ENCODE results near the gene KCNB1. TPM values are rescaled to one million over a fixed set of nuclear protein-coding genes. Genes with fewer than 3 reads are reported as not detected.
A peak's percentile ranks its signal among the peaks of the same experiment; 100 is the strongest.

Gene KCNB1
- total and polyA plus RNA-seq, 2 of the 4 experiments (the other 2 are of a cell fraction): 0.05 TPM; not detected in 1

DNA sequence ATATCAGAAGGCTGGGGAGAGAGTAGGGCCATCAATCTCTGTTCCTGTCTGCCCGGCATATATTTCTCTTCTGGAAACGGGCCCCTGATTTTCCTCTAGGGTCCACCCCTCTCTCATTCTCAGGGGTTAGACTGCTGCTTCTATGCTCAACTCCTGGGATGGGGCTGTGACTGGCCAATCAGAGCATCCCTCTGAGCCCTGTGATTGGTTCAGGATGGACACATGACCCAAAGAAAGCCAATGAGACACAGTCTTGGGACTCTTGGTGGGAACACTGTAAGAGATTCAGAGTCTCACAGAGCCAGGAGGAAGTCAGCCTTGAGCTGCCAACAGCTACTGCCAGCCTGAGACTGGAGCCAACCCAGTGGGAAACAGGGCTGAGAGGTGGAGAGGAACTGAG, 31.0 kb upstream of the KCNB1 start:
- ATAC-seq (ENCODE audit: low read depth): no peak
- Histone ChIP-seq H2BK5ac (ENCODE audit: low read depth, low read length, poor library complexity, severe bottlenecking) (no peak overlapping the region), H3K9me3 (ENCODE audit: control insufficient read depth, insufficient read depth, low read length) (no peaks in the 10 kb centered on the region), H2BK15ac (ENCODE audit: low read depth, low read length) (no peak overlapping the region), H4K91ac (ENCODE audit: insufficient read depth, low read depth, low read length) (no peak overlapping the region), H2AK5ac (ENCODE audit: low read depth, low read length) (no peak overlapping the region), H3K9me1 (ENCODE audit: insufficient read depth, low read length) (no peaks in the 10 kb centered on the region), H4K20me1 (ENCODE audit: insufficient read depth, low read length) (peaks cover 3% of the 10 kb centered on the region; the same call in 1 of the 2 replicates), H3K36me3 (ENCODE audit: control insufficient read depth, insufficient read depth, low read length) (no peaks in the 10 kb centered on the region), H3K4me2 (ENCODE audit: low read depth, low read length) (no peak overlapping the region), H2AK9ac (replicated peaks; ENCODE audit: low read depth, low read length, poor library complexity) (peak overlapping the region; percentile 30), H4K5ac (ENCODE audit: low read depth, low read length) (no peak overlapping the region), H3K4me3 (ENCODE audit: insufficient read depth, low read depth, low read length) (no peak overlapping the region), H2BK120ac (ENCODE audit: low read depth, low read length) (no peak overlapping the region), H3K14ac (replicated peaks; ENCODE audit: low read depth, low read length) (no peak overlapping the region), H2BK20ac (ENCODE audit: low read depth, low read length) (no peak overlapping the region), H3K56ac (ENCODE audit: extremely low read depth, insufficient read depth, low read length) (no peak overlapping the region), H3K9ac (ENCODE audit: low read depth, low read length) (no peak overlapping the region), H3K4me1 (ENCODE audit: control insufficient read depth, insufficient read depth, low read length) (peaks cover 2% of the 10 kb centered on the region; the same call in 1 of the 2 replicates), H3K4ac (ENCODE audit: low read depth, low read length) (no peak overlapping the region), H3K27ac (ENCODE audit: insufficient read depth, low read length) (no peak overlapping the region), H3K79me1 (ENCODE audit: low read depth in 1 of 2, low read length in 2 of 2) (no peaks in the 10 kb centered on the region), H3K18ac (ENCODE audit: low read depth, low read length) (no peak overlapping the region), H3K23ac (ENCODE audit: low read depth, low read length) (no peak overlapping the region), H3K27me3 (ENCODE audit: control insufficient read depth, insufficient read depth, low read length) (peaks cover 12% of the 10 kb centered on the region), H2AFZ (replicated peaks; ENCODE audit: low read length, poor library complexity) (no peak overlapping the region), H4K8ac (ENCODE audit: low read depth in 2 of 2, low read length in 2 of 2) (no peak overlapping the region)
- POLR2A ChIA-PET (ENCODE audit: unreplicated experiment): no interaction called here
- no peak for DNase-seq
- dilution Hi-C loops (cut with HindIII; ENCODE audit: low sequenced_read_pairs, unreplicated experiment): no loop called here
- intact Hi-C loops (cut with micrococcal nuclease): no loop called here
- no peak for TF ChIP-seq RAD21 (IDR thresholded peaks at IDR 0.05; ENCODE audit: low read length)
- peak; percentile 51 for TF ChIP-seq USF2 (IDR thresholded peaks at IDR 0.05; ENCODE audit: low read depth, low read length)
- in situ Hi-C loops (cut with MboI; ENCODE audit: low sequenced_read_pairs): loop anchor here (5.0 kb wide), 1 partner anchor 181 kb away; no protein-coding TSS in a partner anchor
- CTCF ChIA-PET: no interaction called here
- no TSS peak for BruUV-seq (replicated peaks)
- WGBS, 2 experiments (ENCODE audit: extremely low coverage in 2 of 2, insufficient read length in 1 of 2): no CpG with 5 or more reads among the region's 2 CpGs

Data from IMR-90 (cell line).